Measurements from ENCODE around the gene SEC14L5.

SEC14L5 gene

DNA sequence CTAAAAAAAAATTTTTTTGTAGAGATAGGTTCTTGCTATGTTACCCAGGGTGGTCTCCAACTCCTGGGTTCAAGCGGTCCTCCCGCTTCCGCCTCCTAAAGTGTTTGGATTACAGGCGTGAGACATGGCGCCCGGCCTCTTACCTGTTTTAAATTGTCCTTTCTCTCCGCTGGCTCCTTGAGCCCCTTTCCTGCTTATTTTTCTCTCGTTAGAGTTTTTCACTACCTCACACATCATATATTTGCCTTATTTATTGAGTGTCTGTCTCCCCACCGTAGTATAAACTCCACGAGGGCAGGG is 760 bp upstream of the SEC14L5 start:
- Histone ChIP-seq H3K9me2 (replicated peaks; ENCODE audit: control insufficient read depth, low read length) (no peaks in the 10 kb centered on the region), H3K9me3 (ENCODE audit: control insufficient read depth, insufficient read depth, low read length) (no peaks in the 10 kb centered on the region), H4K20me1 (ENCODE audit: control insufficient read depth, insufficient read depth, low read depth, low read length) (no peaks in the 10 kb centered on the region; the same call in 1 of the 2 replicates), H3K4me2 (ENCODE audit: low read length) (peak overlapping the region; percentile 92), H3K4me3 (ENCODE audit: low read length) (peak overlapping the region; percentile 73), H3F3A (ENCODE audit: control insufficient read depth, insufficient read depth) (no peaks in the 10 kb centered on the region), H3K27me3 (ENCODE audit: control insufficient read depth, low read length) (peaks cover 2% of the 10 kb centered on the region; the same call in 1 of the 2 replicates), H3K79me2 (ENCODE audit: control insufficient read depth, low read length) (no peaks in the 10 kb centered on the region), H3K36me3 (ENCODE audit: control insufficient read depth, low read length) (no peaks in the 10 kb centered on the region), H3K4me1 (ENCODE audit: control insufficient read depth, low read length) (peaks cover 5% of the 10 kb centered on the region), H3K27ac (ENCODE audit: low read depth, low read length) (no peak overlapping the region)
- no peak for TF ChIP-seq EZH2phosphoT487 (IDR thresholded peaks at IDR 0.05; ENCODE audit: borderline replicate concordance, low read length)
- TF ChIP-seq, protein P1, sequence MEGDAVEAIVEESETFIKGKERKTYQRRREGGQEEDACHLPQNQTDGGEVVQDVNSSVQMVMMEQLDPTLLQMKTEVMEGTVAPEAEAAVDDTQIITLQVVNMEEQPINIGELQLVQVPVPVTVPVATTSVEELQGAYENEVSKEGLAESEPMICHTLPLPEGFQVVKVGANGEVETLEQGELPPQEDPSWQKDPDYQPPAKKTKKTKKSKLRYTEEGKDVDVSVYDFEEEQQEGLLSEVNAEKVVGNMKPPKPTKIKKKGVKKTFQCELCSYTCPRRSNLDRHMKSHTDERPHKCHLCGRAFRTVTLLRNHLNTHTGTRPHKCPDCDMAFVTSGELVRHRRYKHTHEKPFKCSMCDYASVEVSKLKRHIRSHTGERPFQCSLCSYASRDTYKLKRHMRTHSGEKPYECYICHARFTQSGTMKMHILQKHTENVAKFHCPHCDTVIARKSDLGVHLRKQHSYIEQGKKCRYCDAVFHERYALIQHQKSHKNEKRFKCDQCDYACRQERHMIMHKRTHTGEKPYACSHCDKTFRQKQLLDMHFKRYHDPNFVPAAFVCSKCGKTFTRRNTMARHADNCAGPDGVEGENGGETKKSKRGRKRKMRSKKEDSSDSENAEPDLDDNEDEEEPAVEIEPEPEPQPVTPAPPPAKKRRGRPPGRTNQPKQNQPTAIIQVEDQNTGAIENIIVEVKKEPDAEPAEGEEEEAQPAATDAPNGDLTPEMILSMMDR (IDR thresholded peaks at IDR 0.05; ENCODE audit: low read depth, low read length, poor library complexity, severe bottlenecking), result no peak

DNA sequence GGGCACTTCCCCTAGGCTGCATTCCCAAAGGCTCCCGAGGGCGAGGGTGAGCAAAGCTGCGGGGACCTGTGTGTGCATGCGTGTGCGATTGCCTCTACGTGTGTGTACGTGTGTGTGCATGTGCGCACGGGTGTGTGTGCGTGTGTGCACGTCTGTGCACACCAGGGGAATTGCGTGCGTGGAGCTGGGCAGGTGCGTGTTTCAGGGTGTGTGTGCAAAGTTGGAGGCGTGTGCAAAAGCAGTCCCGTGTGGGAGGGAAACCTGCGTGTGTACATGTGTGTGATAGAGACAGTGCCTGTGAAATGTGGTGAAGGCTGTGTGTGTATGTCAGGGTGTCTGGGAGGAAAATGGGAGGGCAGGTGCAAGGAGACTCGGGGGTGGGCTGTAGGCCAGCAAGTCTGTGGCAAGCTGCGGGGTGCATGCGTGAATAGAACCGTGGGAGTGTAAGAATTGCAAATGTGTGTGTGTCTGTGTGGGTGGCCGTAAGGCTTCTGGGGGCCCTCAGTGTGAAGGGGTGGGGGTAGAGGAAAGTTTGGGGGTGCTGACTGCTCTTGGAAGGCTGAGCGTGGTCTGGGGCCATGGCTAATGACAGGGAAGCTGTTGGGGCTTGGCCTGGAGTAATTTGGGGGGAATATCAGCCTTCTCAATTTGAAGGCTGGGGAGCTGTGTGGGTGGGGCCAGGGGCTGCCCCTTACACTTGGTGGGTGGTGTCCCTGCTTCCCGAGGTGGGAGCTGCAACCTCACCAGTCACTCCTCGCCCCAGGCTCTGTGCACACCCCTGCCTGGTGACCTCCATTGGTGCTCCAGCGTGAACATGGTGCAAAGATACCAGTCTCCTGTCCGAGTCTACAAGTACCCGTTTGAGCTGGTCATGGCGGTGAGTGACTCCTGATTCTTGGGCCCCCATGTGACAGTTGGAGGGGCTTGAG is 644 bp downstream of the SEC14L5 start:
- no peak overlapping the region for H3K4me2 ChIP-seq (ENCODE audit: low read length)
- TF ChIP-seq, protein P1 (IDR thresholded peaks at IDR 0.05; ENCODE audit: low read depth, low read length, poor library complexity, severe bottlenecking), result no peak
- TF ChIP-seq EZH2phosphoT487 (IDR thresholded peaks at IDR 0.05; ENCODE audit: borderline replicate concordance, low read length), result no peak

DNA sequence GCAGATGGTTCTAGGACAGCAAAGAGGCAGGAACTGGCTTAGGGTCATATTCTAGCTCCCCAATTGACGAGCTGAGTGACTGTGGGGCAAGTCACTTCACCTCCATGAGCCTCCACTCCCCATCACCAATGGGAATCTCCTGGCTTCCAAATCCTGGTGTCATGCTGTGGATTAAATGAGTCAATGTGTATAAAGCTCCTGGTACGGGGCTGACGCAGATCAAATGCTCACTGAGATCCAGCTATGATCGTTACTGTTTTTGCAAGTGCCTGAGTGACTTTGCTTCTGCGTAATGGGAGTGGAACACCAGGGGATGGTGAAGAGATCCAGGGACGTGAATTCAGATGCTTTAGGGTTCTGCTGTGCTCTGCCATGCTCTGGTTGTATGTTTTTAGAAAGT is 2.4 kb downstream of the SEC14L5 start:
- H3K36me3 ChIP-seq (ENCODE audit: control insufficient read depth, low read length), result no peaks in the 10 kb centered on the region
- H3K4me3 ChIP-seq (ENCODE audit: low read length), result no peak overlapping the region
- peaks cover 5% of the 10 kb centered on the region for H3K4me1 ChIP-seq (ENCODE audit: control insufficient read depth, low read length)
- no peaks in the 10 kb centered on the region; the same call in 1 of the 2 replicates for H4K20me1 ChIP-seq (ENCODE audit: control insufficient read depth, insufficient read depth, low read depth, low read length)
- H3K27ac ChIP-seq (ENCODE audit: low read depth, low read length), result no peak overlapping the region
- no peaks in the 10 kb centered on the region for H3K9me2 ChIP-seq (replicated peaks; ENCODE audit: control insufficient read depth, low read length)
- H3K79me2 ChIP-seq (ENCODE audit: control insufficient read depth, low read length), result no peaks in the 10 kb centered on the region
- TF ChIP-seq, protein P1 (IDR thresholded peaks at IDR 0.05; ENCODE audit: low read depth, low read length, poor library complexity, severe bottlenecking), result no peak
- TF ChIP-seq EZH2phosphoT487 (IDR thresholded peaks at IDR 0.05; ENCODE audit: borderline replicate concordance, low read length), result no peak
- no peak overlapping the region for H3K4me2 ChIP-seq (ENCODE audit: low read length)
- peaks cover 2% of the 10 kb centered on the region; the same call in 1 of the 2 replicates for H3K27me3 ChIP-seq (ENCODE audit: control insufficient read depth, low read length)
- no peaks in the 10 kb centered on the region for H3F3A ChIP-seq (ENCODE audit: control insufficient read depth, insufficient read depth)
- H3K9me3 ChIP-seq (ENCODE audit: control insufficient read depth, insufficient read depth, low read length), result no peaks in the 10 kb centered on the region

More for the DNA sequence above, 644 bp downstream of the SEC14L5 start:
- Histone ChIP-seq H3K4me1 (ENCODE audit: control insufficient read depth, low read length) (peaks cover 5% of the 10 kb centered on the region), H3K9me2 (replicated peaks; ENCODE audit: control insufficient read depth, low read length) (no peaks in the 10 kb centered on the region), H3K36me3 (ENCODE audit: control insufficient read depth, low read length) (no peaks in the 10 kb centered on the region), H3K9me3 (ENCODE audit: control insufficient read depth, insufficient read depth, low read length) (no peaks in the 10 kb centered on the region), H3K27me3 (ENCODE audit: control insufficient read depth, low read length) (peaks cover 2% of the 10 kb centered on the region; the same call in 1 of the 2 replicates), H3K4me3 (ENCODE audit: low read length) (peak overlapping the region; percentile 23; the same call in 1 of the 2 replicates), H3F3A (ENCODE audit: control insufficient read depth, insufficient read depth) (no peaks in the 10 kb centered on the region), H3K27ac (ENCODE audit: low read depth, low read length) (no peak overlapping the region), H4K20me1 (ENCODE audit: control insufficient read depth, insufficient read depth, low read depth, low read length) (no peaks in the 10 kb centered on the region; the same call in 1 of the 2 replicates), H3K79me2 (ENCODE audit: control insufficient read depth, low read length) (no peaks in the 10 kb centered on the region)

All from DOHH2 (cell line).